Left ventricle myocardium inferior (tissue), 1 donor: ENCODE data around the gene KCNMB4. TPM values are rescaled to one million over a fixed set of nuclear protein-coding genes. Genes with fewer than 3 reads are reported as not detected.

ENCODE experiments used
- DNase-seq: peaks from one replicate; pipeline ENCODE4 v3.0.0-alpha.2; 2020
- H3K27ac ChIP-seq: fragments of 200-600 bp; replicated peaks from 2 replicates; pipeline ENCODE4 v1.8.0; 2021
- H3K27me3 ChIP-seq: fragments of 200-600 bp; 2 replicates; pipeline ENCODE4 v1.8.0; 2021; ENCODE audit warnings: low read depth
- H3K36me3 ChIP-seq: fragments of 200-600 bp; 2 replicates; pipeline ENCODE4 v1.8.0; 2021
- H3K4me1 ChIP-seq: fragments of 200-600 bp; 2 replicates; pipeline ENCODE4 v1.8.0; 2021
- H3K4me3 ChIP-seq: fragments of 200-600 bp; 2 replicates; pipeline ENCODE4 v1.8.0; 2021; ENCODE audit warnings: mild to moderate bottlenecking, moderate library complexity
- H3K9me3 ChIP-seq: fragments of 200-600 bp; replicated peaks from 2 replicates; pipeline ENCODE4 v1.8.0; 2021
- CTCF ChIP-seq: fragments of 200-600 bp; IDR thresholded peaks from 2 replicates; pipeline ENCODE4 v1.8.0; 2021; ENCODE audit warnings: antibody characterized with exemption, mild to moderate bottlenecking, borderline replicate concordance
- intact Hi-C: fragments of 100-400 bp; cut with micrococcal nuclease; formaldehyde crosslinking; loops from one replicate; pipeline ENCODE4 v1.11.0; 2022
- total RNA-seq: library from RNA; stranded (reverse); fragmentation: NEBNext Ultra II Directional; extraction: Animal tissue kit (Norgen Biotek cat#: 25700); gene quantifications from one replicate; pipeline ENCODE4 v1.2.1, GENCODE V29; 2021
- donor health status: DM: no; HTN: yes; CAD: no; lungs with severe emphysema.

Gene KCNMB4
- total RNA-seq, 1 donor from 2014 or later: 1.4 TPM

- peaks cover 1% of the 10 kb centered on the region for H3K36me3 ChIP-seq
- H3K4me3 ChIP-seq: no peak overlapping the region
- H3K27ac ChIP-seq: no peak overlapping the region
- no peak for DNase-seq
- H3K27me3 ChIP-seq: peaks cover 7% of the 10 kb centered on the region
- TF ChIP-seq CTCF: no peak
- H3K9me3 ChIP-seq: no peaks in the 10 kb centered on the region
- H3K4me1 ChIP-seq: peaks cover 8% of the 10 kb centered on the region
- intact Hi-C loops: no loop called here
Measured at GRCh38 chr12:70360218-70360617, 5.9 kb upstream of the KCNMB4 start.

- H3K4me3 ChIP-seq: peak overlapping the region; percentile 82
- peaks cover 13% of the 10 kb centered on the region for H3K27me3 ChIP-seq
- no peaks in the 10 kb centered on the region for H3K36me3 ChIP-seq
- no peaks in the 10 kb centered on the region for H3K9me3 ChIP-seq
- no peak for TF ChIP-seq CTCF
- DNase-seq: no peak
- intact Hi-C loops: no loop called here
- no peak overlapping the region for H3K27ac ChIP-seq
- H3K4me1 ChIP-seq: peaks cover 27% of the 10 kb centered on the region
Measured at GRCh38 chr12:70364695-70365397, 1.2 kb upstream of the KCNMB4 start.

GRCh38 chr12:70365398-70365647 lies 767 bp upstream of the KCNMB4 start:
- H3K27ac ChIP-seq: no peak overlapping the region
- no peaks in the 10 kb centered on the region for H3K9me3 ChIP-seq
- no peak for TF ChIP-seq CTCF
- peak overlapping the region; percentile 82 for H3K4me3 ChIP-seq
- DNase-seq: no peak
- intact Hi-C loops: no loop called here
- H3K4me1 ChIP-seq: peaks cover 27% of the 10 kb centered on the region
- H3K36me3 ChIP-seq: no peaks in the 10 kb centered on the region
- H3K27me3 ChIP-seq: peaks cover 13% of the 10 kb centered on the region

GRCh38 chr12:70366581-70367257 lies 629 bp downstream of the KCNMB4 start:
- peak; percentile 25 for DNase-seq
- intact Hi-C loops: no loop called here
- H3K36me3 ChIP-seq: no peaks in the 10 kb centered on the region
- peaks cover 13% of the 10 kb centered on the region for H3K27me3 ChIP-seq
- peak overlapping the region; percentile 82 for H3K4me3 ChIP-seq
- no peak for TF ChIP-seq CTCF
- peaks cover 27% of the 10 kb centered on the region for H3K4me1 ChIP-seq
- peak overlapping the region; percentile 44 for H3K27ac ChIP-seq
- no peaks in the 10 kb centered on the region for H3K9me3 ChIP-seq

- DNase-seq: no peak
- H3K27ac ChIP-seq: peak overlapping the region; percentile 44
- H3K9me3 ChIP-seq: no peaks in the 10 kb centered on the region
- peaks cover 27% of the 10 kb centered on the region for H3K4me1 ChIP-seq
- H3K27me3 ChIP-seq: peaks cover 13% of the 10 kb centered on the region
- peak overlapping the region; percentile 82 for H3K4me3 ChIP-seq
- no peaks in the 10 kb centered on the region for H3K36me3 ChIP-seq
- no peak for TF ChIP-seq CTCF
- intact Hi-C loops: no loop called here
Measured at GRCh38 chr12:70367258-70368141, 1.4 kb downstream of the KCNMB4 start.
